HG03103 (cell line): Measurements from ENCODE around the gene SLX9.
"Not testable (repeated sequence)": the region's sequence is repeated elsewhere in the genome, so short reads cannot be mapped to it uniquely, and the experiment has no call there.

Experiments
- ATAC-seq: cut with Tn5 transposase; IDR thresholded peaks from one replicate; pipeline ENCODE4 v1.9.1; 2021; ENCODE audit warnings: low read depth; ENCODE audit not compliant: unreplicated experiment

SLX9 gene

GRCh38 chr21:44928500-44929241, 11.2 kb upstream of the SLX9 start:
- ATAC-seq = not testable (repeated sequence)

DNA sequence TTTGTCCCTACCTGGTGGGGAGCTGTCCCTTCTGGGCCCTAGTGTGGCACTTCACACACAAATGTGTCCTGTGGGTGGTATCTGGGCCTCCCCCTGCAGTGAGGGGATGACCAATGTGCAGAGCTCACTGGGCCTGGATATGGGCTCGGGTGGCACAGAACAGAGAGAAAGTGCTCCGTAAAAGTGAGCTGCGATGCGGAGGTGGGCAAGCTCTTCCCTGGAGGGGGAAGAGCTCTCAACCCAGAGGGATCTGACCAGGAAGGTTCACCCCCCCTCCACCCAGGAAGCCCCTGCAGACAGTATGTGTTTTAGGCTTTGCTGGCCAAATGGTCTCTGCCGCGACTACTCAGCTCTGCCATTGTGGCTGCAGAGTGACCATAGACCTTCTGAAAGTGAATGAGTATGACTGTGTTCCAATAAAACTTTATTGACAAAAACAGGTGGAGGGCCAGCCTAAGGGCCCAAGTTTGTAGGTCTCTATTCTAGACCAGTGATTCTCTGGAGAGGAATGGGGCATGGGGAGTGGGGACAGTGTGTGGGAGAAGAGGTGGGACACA, 10.5 kb upstream of the SLX9 start:
- no peak for ATAC-seq

GRCh38 chr21:44929799-44930542, 9.9 kb upstream of the SLX9 start:
- no peak for ATAC-seq

GRCh38 chr21:44930543-44930981, 9.3 kb upstream of the SLX9 start:
- ATAC-seq = no peak

- ATAC-seq = no peak
These were observed 8.7 kb upstream of the SLX9 start for GRCh38 chr21:44931137-44931500.

DNA sequence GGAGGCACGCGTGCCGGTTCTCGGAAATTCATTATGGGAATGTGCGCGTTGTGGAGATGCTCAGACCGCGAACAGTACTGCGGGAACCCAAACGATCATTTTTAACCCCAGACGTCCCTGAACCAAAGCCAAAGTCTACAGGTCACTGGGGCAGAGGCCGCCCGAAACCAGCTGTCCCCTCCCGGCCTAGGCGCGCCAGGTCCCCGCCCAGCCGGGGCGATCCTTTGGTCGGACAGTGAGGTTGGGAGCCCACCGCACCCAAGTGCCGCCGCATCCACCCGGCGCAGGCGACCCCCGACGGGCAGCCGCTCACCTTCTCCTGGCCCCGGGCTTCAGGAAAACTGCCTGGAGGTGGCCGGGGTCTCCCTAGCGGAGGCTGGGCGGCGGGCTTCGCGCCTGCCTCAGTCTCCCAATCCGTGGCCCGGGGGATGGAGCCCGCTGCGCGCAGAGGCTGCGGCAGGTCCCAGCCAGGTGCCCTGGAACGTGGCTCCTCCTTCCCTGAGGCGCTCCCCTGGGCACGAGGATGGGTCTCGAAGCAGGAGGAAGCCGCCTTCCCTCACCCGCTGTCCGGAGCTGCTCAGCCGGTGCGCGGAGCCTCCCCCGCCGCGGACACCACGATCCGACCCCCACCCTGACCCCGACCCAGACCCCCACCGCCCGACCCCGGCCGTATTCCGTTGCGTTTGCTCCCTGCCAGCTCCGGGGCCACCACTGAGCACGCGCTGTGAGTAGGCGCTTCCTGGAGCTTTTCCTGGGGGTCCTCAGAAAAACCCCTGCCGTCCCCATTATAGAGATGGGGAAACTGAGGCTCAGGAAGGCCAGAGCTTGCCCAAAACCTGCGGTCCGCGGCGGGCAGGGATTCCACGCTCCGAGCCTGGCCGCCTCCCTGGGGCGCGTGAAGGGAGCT, 8.1 kb upstream of the SLX9 start:
- no peak for ATAC-seq

DNA sequence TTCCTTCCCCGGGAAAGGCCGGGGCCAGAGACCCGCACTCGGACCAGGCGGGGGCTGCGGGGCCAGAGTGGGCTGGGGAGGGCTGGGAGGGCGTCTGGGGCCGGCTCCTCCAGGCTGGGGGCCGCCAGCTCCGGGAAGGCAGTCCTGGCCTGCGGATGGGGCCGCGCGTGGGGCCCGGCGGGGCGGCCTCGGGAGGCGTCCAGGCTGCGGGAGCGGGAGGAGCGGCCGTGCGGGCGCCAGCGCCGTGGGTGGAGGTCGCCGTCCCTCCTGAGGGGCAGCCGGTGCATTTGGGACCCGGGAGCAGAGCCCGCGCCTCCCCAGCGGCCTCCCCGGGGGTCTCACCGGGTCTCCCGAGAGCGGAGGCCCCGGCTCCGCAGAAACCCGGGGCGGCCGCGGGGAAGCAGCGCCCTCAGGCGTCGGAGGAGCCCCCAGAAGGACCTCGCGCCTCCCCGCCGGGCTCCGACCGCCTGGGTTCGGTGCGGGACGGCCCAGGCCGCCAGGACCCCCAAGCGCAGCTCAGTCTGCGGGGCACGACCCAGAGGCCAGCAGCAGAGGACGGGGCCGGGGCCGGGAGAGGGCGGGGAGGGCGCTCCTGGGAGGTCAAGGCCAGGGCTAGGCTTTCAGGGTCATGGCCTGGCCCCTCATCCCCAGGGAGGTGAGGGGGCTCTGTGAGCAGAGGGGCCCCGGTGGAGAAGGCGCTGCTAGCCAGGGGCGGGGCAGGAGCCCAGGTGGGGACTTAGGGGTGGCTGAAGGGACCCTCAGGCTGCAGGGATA, 7.2 kb upstream of the SLX9 start:
- no peak for ATAC-seq

GRCh38 chr21:44933199-44933917, 6.5 kb upstream of the SLX9 start:
- ATAC-seq = no peak

GRCh38 chr21:44933918-44934260, 5.9 kb upstream of the SLX9 start:
- no peak for ATAC-seq

DNA sequence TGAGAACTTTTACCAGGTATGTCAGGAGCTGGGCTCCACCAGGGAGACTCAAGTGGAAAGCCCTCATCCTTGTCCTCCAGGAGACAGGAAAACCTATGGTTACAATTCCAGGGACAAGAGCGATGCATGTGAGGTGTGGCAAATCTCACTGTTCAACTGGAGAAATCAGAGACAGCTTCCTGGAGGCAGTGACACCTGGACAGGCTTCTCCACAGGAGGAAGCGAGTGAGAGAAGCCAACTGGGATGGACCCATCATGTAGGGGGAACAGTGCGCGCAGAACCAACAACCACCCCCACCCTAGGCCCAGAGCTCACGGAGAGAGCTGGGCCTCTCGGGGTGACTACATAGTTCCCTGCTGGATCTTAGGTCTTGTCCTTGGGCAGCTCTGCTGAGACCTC, 5.6 kb upstream of the SLX9 start:
- no peak for ATAC-seq

- ATAC-seq = no peak
These were observed 4.9 kb upstream of the SLX9 start for GRCh38 chr21:44934797-44935532.

GRCh38 chr21:44935533-44935927, 4.3 kb upstream of the SLX9 start:
- ATAC-seq = no peak

- no peak for ATAC-seq
These were observed 877 bp upstream of the SLX9 start for GRCh38 chr21:44938772-44939531.

- no peak for ATAC-seq
These were observed 345 bp downstream of the SLX9 start for GRCh38 chr21:44940116-44940631.

DNA sequence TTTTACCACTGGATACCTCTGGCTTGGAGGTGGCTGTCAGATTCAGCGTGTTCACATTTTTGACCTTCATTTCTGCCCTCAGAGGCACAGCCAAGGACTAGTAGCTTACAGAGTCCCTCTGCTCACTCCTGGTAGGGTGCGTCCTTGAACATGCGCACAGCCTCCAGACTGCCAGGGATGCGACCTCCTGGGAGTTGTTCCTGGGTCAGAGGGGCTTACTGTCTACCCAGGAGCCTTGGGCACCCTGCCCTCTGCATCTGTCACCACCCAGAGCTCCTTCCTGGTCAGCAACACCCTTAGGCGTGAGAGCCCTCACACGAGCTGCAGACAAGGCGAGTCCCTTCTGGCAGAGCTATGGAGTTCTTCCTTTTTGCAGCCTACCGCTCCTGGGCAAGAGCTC, 1.7 kb downstream of the SLX9 start:
- ATAC-seq = no peak

DNA sequence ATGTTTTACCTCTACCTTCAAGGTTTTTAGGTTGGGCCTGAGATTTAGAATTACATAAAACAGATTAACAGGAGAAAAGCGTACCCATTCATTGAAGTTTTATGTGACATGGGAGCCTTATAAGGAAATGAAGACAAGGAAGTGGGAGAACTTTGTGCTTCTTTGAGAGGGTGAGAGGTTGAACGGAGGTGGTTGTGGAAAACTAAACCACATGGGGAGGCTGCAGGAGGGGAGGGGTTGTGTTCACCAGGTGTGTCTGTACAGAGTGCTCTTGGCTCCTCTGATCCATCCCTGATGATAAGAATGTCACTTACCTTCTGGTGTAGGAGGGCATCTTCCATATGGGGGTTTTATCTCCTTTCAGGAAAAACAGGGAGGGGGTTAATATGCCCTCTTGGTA, 2.7 kb downstream of the SLX9 start:
- ATAC-seq = no peak

- no peak for ATAC-seq
These were observed 3.3 kb downstream of the SLX9 start for GRCh38 chr21:44943005-44943685.
